Kidney (tissue), 14 donors: ENCODE measurements around the gene TBCD. TPM values are rescaled to one million over a fixed set of nuclear protein-coding genes. Genes with fewer than 3 reads are reported as not detected.

ENCODE experiments used
- DNase-seq, 5 donors: peaks; one replicate each; pipeline ENCODE4 v3.0.0-alpha.2; 2013 to 2020
- FAIRE-seq: peaks from 2 replicates; lab custom pipeline; 2012; peaks lifted over from hg19 to GRCh38; lab: Jason Lieb, UNC
- H3K27ac ChIP-seq, 2 donors: one replicate each; pipeline ENCODE4 v1.7.0; 2013; ENCODE audit warnings: low read depth in 2 of 2, low read length in 2 of 2, inconsistent platforms in 1 of 2
- H3K27me3 ChIP-seq: one replicate; pipeline ENCODE4 v1.7.1; 2013; ENCODE audit warnings: low read length, inconsistent platforms; ENCODE audit not compliant: control insufficient read depth, insufficient read depth
- H3K36me3 ChIP-seq, 3 donors: one replicate each; pipeline versions ENCODE4 v1.7.0 to v1.7.1; 2013; ENCODE audit warnings: low read length in 3 of 3, control low read depth in 1 of 3, inconsistent platforms in 1 of 3; ENCODE audit not compliant: insufficient read depth in 3 of 3, control insufficient read depth in 2 of 3
- H3K4me1 ChIP-seq, 3 donors: one replicate each; pipeline versions ENCODE4 v1.7.0 to v1.7.1; 2013; ENCODE audit warnings: low read length in 3 of 3, inconsistent platforms in 1 of 3, low read depth in 1 of 3; ENCODE audit not compliant: control insufficient read depth in 2 of 3, insufficient read depth in 2 of 3
- H3K4me3 ChIP-seq, 3 donors: one replicate each; pipeline versions ENCODE4 v1.7.0 to v1.8.1; 2013; ENCODE audit warnings: low read length in 3 of 3, control low read depth in 1 of 3, inconsistent platforms in 1 of 3
- H3K9ac ChIP-seq, 3 donors: one replicate each; pipeline versions ENCODE4 v1.7.0 to v1.7.1; 2013; ENCODE audit warnings: low read length in 3 of 3, control low read depth in 1 of 3, inconsistent platforms in 1 of 3
- H3K9me3 ChIP-seq, 3 donors: one replicate each; pipeline versions ENCODE4 v1.7.0 to v1.7.1; 2013; ENCODE audit warnings: low read length in 3 of 3, control low read depth in 1 of 3, inconsistent platforms in 1 of 3; ENCODE audit not compliant: control insufficient read depth in 2 of 3, insufficient read depth in 1 of 3
- intact Hi-C: fragments of 100-400 bp; cut with DNase I; formaldehyde crosslinking; loops from one replicate; pipeline ENCODE4 v1.11.1; 2022
- polyA plus RNA-seq: library from polyadenylated mRNA; stranded (reverse); fragments of 350-450 nt; fragmentation: Illumina TruSeq; extraction: RNeasy Lipid Tissue Mini Kit (QIAGEN cat#74804); gene quantifications from one replicate; pipeline ENCODE4 v1.2.3, GENCODE V29; 2014; ENCODE audit warnings: low read depth, low replicate concordance; ENCODE audit not compliant: insufficient read depth
- total RNA-seq: library from RNA; stranded (reverse); fragmentation: NEBNext Ultra II Directional; extraction: Animal tissue kit (Norgen Biotek cat#: 25700); gene quantifications from one replicate; pipeline ENCODE4 v1.2.1, GENCODE V29; 2021
- TF ChIP-seq, protein P1 (sequence below): IDR thresholded peaks from 3 replicates; pipeline ENCODE4 v1.5.1; 2012; ENCODE audit warnings: mild to moderate bottlenecking, moderate library complexity, borderline replicate concordance; ENCODE audit not compliant: insufficient read depth; ENCODE audit errors: extremely low read depth
- donor health status: control.
- donor health status: control.
- donor health status: control.
- donor health status: control.
- donor health status: control.
- donor health status: DM: yes; HTN: yes; CAD: no.
- donor health status: Normal renal cell carcinoma (clear cell type).

The TBCD gene
- total and polyA plus RNA-seq, 2 donors from 2014 or later, result 72.8 to 78.7 TPM

DNA sequence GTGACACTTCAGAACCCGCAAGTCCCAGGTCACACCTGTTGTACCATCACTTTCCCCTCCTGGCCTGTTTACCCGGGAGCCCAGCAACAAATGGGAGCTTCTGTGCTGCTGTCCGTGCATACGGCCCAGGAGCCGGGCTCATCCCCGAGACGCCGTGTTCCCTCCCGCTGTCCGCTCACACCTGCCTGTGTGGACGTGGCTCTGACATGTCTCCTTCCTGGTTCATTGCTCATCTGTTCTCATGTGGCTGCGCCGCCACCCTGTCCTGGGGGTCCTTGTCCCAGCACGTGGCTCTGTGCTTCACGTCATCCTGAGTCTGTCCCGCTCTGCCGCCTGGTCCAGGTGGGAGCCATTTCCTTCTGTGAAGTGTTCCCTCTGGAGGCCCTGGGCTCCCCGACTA is 37.9 kb downstream of the TBCD start:
- DNase-seq, result no peak
- intact Hi-C loops, result no loop called here

GRCh38 chr17:82790391-82790790 is 38.5 kb downstream of the TBCD start:
- FAIRE-seq, result no peak
- Histone ChIP-seq H3K9ac (no peak overlapping the region), H3K9me3 (no peaks in the 10 kb centered on the region), H3K27me3 (no peaks in the 10 kb centered on the region), H3K4me3 (no peak overlapping the region), H3K36me3 (peaks cover 0 to 6% (median 0%) of the 10 kb centered on the region in 3 donors), H3K4me1 (no peaks in the 10 kb centered on the region), H3K27ac (no peak overlapping the region)
- TF ChIP-seq, protein P1, sequence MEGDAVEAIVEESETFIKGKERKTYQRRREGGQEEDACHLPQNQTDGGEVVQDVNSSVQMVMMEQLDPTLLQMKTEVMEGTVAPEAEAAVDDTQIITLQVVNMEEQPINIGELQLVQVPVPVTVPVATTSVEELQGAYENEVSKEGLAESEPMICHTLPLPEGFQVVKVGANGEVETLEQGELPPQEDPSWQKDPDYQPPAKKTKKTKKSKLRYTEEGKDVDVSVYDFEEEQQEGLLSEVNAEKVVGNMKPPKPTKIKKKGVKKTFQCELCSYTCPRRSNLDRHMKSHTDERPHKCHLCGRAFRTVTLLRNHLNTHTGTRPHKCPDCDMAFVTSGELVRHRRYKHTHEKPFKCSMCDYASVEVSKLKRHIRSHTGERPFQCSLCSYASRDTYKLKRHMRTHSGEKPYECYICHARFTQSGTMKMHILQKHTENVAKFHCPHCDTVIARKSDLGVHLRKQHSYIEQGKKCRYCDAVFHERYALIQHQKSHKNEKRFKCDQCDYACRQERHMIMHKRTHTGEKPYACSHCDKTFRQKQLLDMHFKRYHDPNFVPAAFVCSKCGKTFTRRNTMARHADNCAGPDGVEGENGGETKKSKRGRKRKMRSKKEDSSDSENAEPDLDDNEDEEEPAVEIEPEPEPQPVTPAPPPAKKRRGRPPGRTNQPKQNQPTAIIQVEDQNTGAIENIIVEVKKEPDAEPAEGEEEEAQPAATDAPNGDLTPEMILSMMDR, result no peak
- intact Hi-C loops, result no loop called here
- DNase-seq, result no peak

More for the DNA sequence above, 37.9 kb downstream of the TBCD start:
- no peaks in the 10 kb centered on the region for H3K9me3 ChIP-seq
- TF ChIP-seq, protein P1, result no peak
- peaks cover 0 to 2% (median 0%) of the 10 kb centered on the region in 3 donors for H3K36me3 ChIP-seq
- H3K27me3 ChIP-seq, result no peaks in the 10 kb centered on the region
- no peak for FAIRE-seq
- no peak overlapping the region for H3K4me3 ChIP-seq
- H3K4me1 ChIP-seq, result no peaks in the 10 kb centered on the region
- no peak overlapping the region for H3K9ac ChIP-seq
- no peak overlapping the region for H3K27ac ChIP-seq

DNA sequence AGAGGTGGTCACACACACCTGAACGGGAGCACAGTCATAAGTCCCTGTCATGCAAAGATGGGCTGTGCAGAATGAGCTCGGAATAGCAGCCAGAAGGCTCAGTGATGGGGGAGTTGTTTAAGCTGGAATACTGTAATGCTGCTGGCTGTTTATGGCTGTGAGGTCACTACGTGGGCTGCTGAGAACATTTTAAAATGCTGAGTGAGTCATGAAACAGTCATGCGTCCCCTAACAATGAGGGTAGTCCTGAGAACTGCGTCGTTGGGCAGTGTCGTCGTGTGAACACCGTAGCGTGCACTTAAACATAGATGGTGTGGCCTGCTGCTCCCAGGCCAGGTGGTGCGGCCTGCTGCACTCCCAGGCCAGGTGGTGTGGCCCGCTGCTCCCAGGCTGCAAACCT is 39.7 kb downstream of the TBCD start:
- peak in 4 of 5 donors; percentile 61 to 87 (median 77) for DNase-seq
- intact Hi-C loops, result no loop called here

More for the DNA sequence above, 39.7 kb downstream of the TBCD start:
- TF ChIP-seq, protein P1, result no peak
- no peaks in the 10 kb centered on the region for H3K4me1 ChIP-seq
- no peak overlapping the region for H3K9ac ChIP-seq
- no peak for FAIRE-seq
- no peaks in the 10 kb centered on the region for H3K27me3 ChIP-seq
- no peak overlapping the region for H3K4me3 ChIP-seq
- no peaks in the 10 kb centered on the region for H3K9me3 ChIP-seq
- no peak overlapping the region for H3K27ac ChIP-seq
- peaks cover 0 to 6% (median 0%) of the 10 kb centered on the region in 3 donors for H3K36me3 ChIP-seq
